Neuron (in vitro differentiated cells): Measurements from ENCODE around the gene GALNS.
A peak's percentile ranks its signal among the peaks of the same experiment; 100 is the strongest.

Source experiments
- H2AFZ ChIP-seq: one replicate; pipeline ENCODE4 v1.6.1; 2013; ENCODE audit warnings: low read depth, mild to moderate bottlenecking, inconsistent platforms, low read length, moderate library complexity
- H3K27me3 ChIP-seq: one replicate; pipeline ENCODE4 v1.6.1; 2013; ENCODE audit warnings: low read length; ENCODE audit not compliant: insufficient read depth
- H3K36me3 ChIP-seq: one replicate; pipeline ENCODE4 v1.6.1; 2013; ENCODE audit warnings: low read length; ENCODE audit not compliant: insufficient read depth
- H3K4me1 ChIP-seq: one replicate; pipeline ENCODE4 v1.6.1; 2013; ENCODE audit warnings: low read length; ENCODE audit not compliant: insufficient read depth
- H3K4me3 ChIP-seq: 2 replicates; pipeline ENCODE4 v1.5.1; 2013; ENCODE audit warnings: mild to moderate bottlenecking, low read length, moderate library complexity
- H3K9me3 ChIP-seq: one replicate; pipeline ENCODE4 v1.6.1; 2013; ENCODE audit warnings: low read length

The GALNS gene

GRCh38 chr16:88865742-88866141 is 9.0 kb upstream of the GALNS start:
- peaks cover 4% of the 10 kb centered on the region for H3K36me3 ChIP-seq
- H2AFZ ChIP-seq = no peak overlapping the region
- H3K27me3 ChIP-seq = peaks cover 35% of the 10 kb centered on the region
- H3K4me3 ChIP-seq = no peak overlapping the region
- no peaks in the 10 kb centered on the region for H3K9me3 ChIP-seq
- H3K4me1 ChIP-seq = no peaks in the 10 kb centered on the region

- no peak overlapping the region for H2AFZ ChIP-seq
- H3K36me3 ChIP-seq = peaks cover 6% of the 10 kb centered on the region
- peaks cover 32% of the 10 kb centered on the region for H3K27me3 ChIP-seq
- H3K9me3 ChIP-seq = no peaks in the 10 kb centered on the region
- no peaks in the 10 kb centered on the region for H3K4me1 ChIP-seq
- no peak overlapping the region for H3K4me3 ChIP-seq
Measured at GRCh38 chr16:88865310-88865709, 8.6 kb upstream of the GALNS start.

- no peak overlapping the region for H2AFZ ChIP-seq
- no peak overlapping the region for H3K4me3 ChIP-seq
- peaks cover 14% of the 10 kb centered on the region for H3K36me3 ChIP-seq
- H3K4me1 ChIP-seq = no peaks in the 10 kb centered on the region
- no peaks in the 10 kb centered on the region for H3K9me3 ChIP-seq
- H3K27me3 ChIP-seq = peaks cover 26% of the 10 kb centered on the region
Measured at GRCh38 chr16:88864521-88864920, 7.8 kb upstream of the GALNS start.

GRCh38 chr16:88864099-88864498 is 7.4 kb upstream of the GALNS start:
- Histone ChIP-seq H2AFZ (no peak overlapping the region), H3K4me1 (no peaks in the 10 kb centered on the region), H3K9me3 (no peaks in the 10 kb centered on the region), H3K36me3 (peaks cover 17% of the 10 kb centered on the region), H3K4me3 (no peak overlapping the region), H3K27me3 (peaks cover 22% of the 10 kb centered on the region)

GRCh38 chr16:88863426-88863825 is 6.7 kb upstream of the GALNS start:
- H3K9me3 ChIP-seq = no peaks in the 10 kb centered on the region
- no peak overlapping the region for H2AFZ ChIP-seq
- H3K36me3 ChIP-seq = peaks cover 19% of the 10 kb centered on the region
- H3K4me1 ChIP-seq = peaks cover 2% of the 10 kb centered on the region
- H3K27me3 ChIP-seq = peaks cover 16% of the 10 kb centered on the region
- no peak overlapping the region for H3K4me3 ChIP-seq

- H3K36me3 ChIP-seq = peaks cover 20% of the 10 kb centered on the region
- H3K27me3 ChIP-seq = peaks cover 13% of the 10 kb centered on the region
- H3K4me3 ChIP-seq = no peak overlapping the region
- H2AFZ ChIP-seq = no peak overlapping the region
- no peaks in the 10 kb centered on the region for H3K9me3 ChIP-seq
- H3K4me1 ChIP-seq = peaks cover 6% of the 10 kb centered on the region
Measured at GRCh38 chr16:88862968-88863367, 6.2 kb upstream of the GALNS start.

- no peak overlapping the region for H3K4me3 ChIP-seq
- peaks cover 11% of the 10 kb centered on the region for H3K4me1 ChIP-seq
- peaks cover 3% of the 10 kb centered on the region for H3K27me3 ChIP-seq
- peaks cover 20% of the 10 kb centered on the region for H3K36me3 ChIP-seq
- no peak overlapping the region for H2AFZ ChIP-seq
- no peaks in the 10 kb centered on the region for H3K9me3 ChIP-seq
Measured at GRCh38 chr16:88861359-88861758, 4.6 kb upstream of the GALNS start.

GRCh38 chr16:88859381-88860091 is 2.8 kb upstream of the GALNS start:
- no peaks in the 10 kb centered on the region for H3K9me3 ChIP-seq
- H2AFZ ChIP-seq = no peak overlapping the region
- peaks cover 20% of the 10 kb centered on the region for H3K36me3 ChIP-seq
- H3K4me3 ChIP-seq = no peak overlapping the region
- H3K27me3 ChIP-seq = no peaks in the 10 kb centered on the region
- H3K4me1 ChIP-seq = peaks cover 25% of the 10 kb centered on the region

GRCh38 chr16:88857728-88858339 is 1.1 kb upstream of the GALNS start:
- peaks cover 20% of the 10 kb centered on the region for H3K36me3 ChIP-seq
- no peaks in the 10 kb centered on the region for H3K9me3 ChIP-seq
- H3K4me1 ChIP-seq = peaks cover 36% of the 10 kb centered on the region
- peak overlapping the region; percentile 90 for H3K4me3 ChIP-seq
- H2AFZ ChIP-seq = peak overlapping the region; percentile 65
- no peaks in the 10 kb centered on the region for H3K27me3 ChIP-seq

GRCh38 chr16:88856122-88856827 is 472 bp downstream of the GALNS start:
- H3K9me3 ChIP-seq = peaks cover 2% of the 10 kb centered on the region
- peaks cover 17% of the 10 kb centered on the region for H3K36me3 ChIP-seq
- peaks cover 36% of the 10 kb centered on the region for H3K4me1 ChIP-seq
- H3K4me3 ChIP-seq = peak overlapping the region; percentile 90
- no peaks in the 10 kb centered on the region for H3K27me3 ChIP-seq
- H2AFZ ChIP-seq = no peak overlapping the region

- peaks cover 17% of the 10 kb centered on the region for H3K36me3 ChIP-seq
- H3K4me3 ChIP-seq = peak overlapping the region; percentile 54
- peaks cover 36% of the 10 kb centered on the region for H3K4me1 ChIP-seq
- no peak overlapping the region for H2AFZ ChIP-seq
- peaks cover 2% of the 10 kb centered on the region for H3K9me3 ChIP-seq
- H3K27me3 ChIP-seq = no peaks in the 10 kb centered on the region
Measured at GRCh38 chr16:88855736-88856121, 1.0 kb downstream of the GALNS start.

- no peaks in the 10 kb centered on the region for H3K27me3 ChIP-seq
- peaks cover 36% of the 10 kb centered on the region for H3K4me1 ChIP-seq
- H3K4me3 ChIP-seq = no peak overlapping the region
- H3K9me3 ChIP-seq = peaks cover 2% of the 10 kb centered on the region
- peaks cover 13% of the 10 kb centered on the region for H3K36me3 ChIP-seq
- H2AFZ ChIP-seq = no peak overlapping the region
Measured at GRCh38 chr16:88855176-88855575, 1.6 kb downstream of the GALNS start.

GRCh38 chr16:88854306-88855111 is 2.2 kb downstream of the GALNS start:
- no peaks in the 10 kb centered on the region for H3K27me3 ChIP-seq
- H3K36me3 ChIP-seq = peaks cover 6% of the 10 kb centered on the region
- H3K4me1 ChIP-seq = peaks cover 36% of the 10 kb centered on the region
- peaks cover 2% of the 10 kb centered on the region for H3K9me3 ChIP-seq
- H3K4me3 ChIP-seq = no peak overlapping the region
- no peak overlapping the region for H2AFZ ChIP-seq
